ENCODE results near the gene NDUFB11. TPM values are rescaled to one million over a fixed set of nuclear protein-coding genes. Genes with fewer than 3 reads are reported as not detected.

The NDUFB11 gene
- total RNA-seq, 1 experiment from 2014 or later, result 78.9 TPM

- DNase-seq (ENCODE audit: low read depth, low spot score), result no peak
- H3K4me3 ChIP-seq (replicated peaks in 1 of 2; ENCODE audit: low read depth in 1 of 2, low read length in 2 of 2), result no peak overlapping the region
- peaks cover 78% of the 10 kb centered on the region for H3K79me2 ChIP-seq (ENCODE audit: insufficient read depth, low read length)
- no peaks in the 10 kb centered on the region for H3K9me3 ChIP-seq (ENCODE audit: control insufficient read depth in 1 of 2, insufficient read depth in 1 of 2, low read depth in 1 of 2, low read length in 2 of 2)
- no peak overlapping the region for H3K4me2 ChIP-seq (ENCODE audit: low read length)
- H3K9me2 ChIP-seq (ENCODE audit: insufficient read depth), result no peaks in the 10 kb centered on the region
- H3K4me1 ChIP-seq (ENCODE audit: control insufficient read depth in 1 of 2, insufficient read depth in 2 of 2, low read length in 2 of 2), result no peaks in the 10 kb centered on the region
- no peaks in the 10 kb centered on the region for H3K27me3 ChIP-seq (ENCODE audit: insufficient read depth, low read length)
- no peak overlapping the region for H3K27ac ChIP-seq (ENCODE audit: low read depth, low read length)
- no peaks in the 10 kb centered on the region for H4K20me1 ChIP-seq (ENCODE audit: insufficient read depth)
- intact Hi-C loops (cut with micrococcal nuclease), result no loop called here
- CTCF ChIA-PET, result no interaction called here
- ATAC-seq, result no peak
- H2AFZ ChIP-seq (ENCODE audit: low read depth, low read length, poor library complexity, severe bottlenecking), result no peak overlapping the region
- no TSS peak for BruUV-seq (replicated peaks)
- H3K9ac ChIP-seq (ENCODE audit: low read length), result no peak overlapping the region
- H3K36me3 ChIP-seq (ENCODE audit: control insufficient read depth in 1 of 2, insufficient read depth in 2 of 2, low read length in 2 of 2), result no peaks in the 10 kb centered on the region
- POLR2A ChIA-PET, result no interaction called here
- RAD21 ChIA-PET (ENCODE audit: low non-redundant PET in 1 of 2, low total read pairs in 2 of 2, uncharacterized antibody in 2 of 2, unreplicated experiment in 2 of 2), result no interaction called here
- TF ChIP-seq EZH2phosphoT487 (IDR thresholded peaks at IDR 0.05; ENCODE audit: borderline replicate concordance), result no peak
- TF ChIP-seq, protein P1, sequence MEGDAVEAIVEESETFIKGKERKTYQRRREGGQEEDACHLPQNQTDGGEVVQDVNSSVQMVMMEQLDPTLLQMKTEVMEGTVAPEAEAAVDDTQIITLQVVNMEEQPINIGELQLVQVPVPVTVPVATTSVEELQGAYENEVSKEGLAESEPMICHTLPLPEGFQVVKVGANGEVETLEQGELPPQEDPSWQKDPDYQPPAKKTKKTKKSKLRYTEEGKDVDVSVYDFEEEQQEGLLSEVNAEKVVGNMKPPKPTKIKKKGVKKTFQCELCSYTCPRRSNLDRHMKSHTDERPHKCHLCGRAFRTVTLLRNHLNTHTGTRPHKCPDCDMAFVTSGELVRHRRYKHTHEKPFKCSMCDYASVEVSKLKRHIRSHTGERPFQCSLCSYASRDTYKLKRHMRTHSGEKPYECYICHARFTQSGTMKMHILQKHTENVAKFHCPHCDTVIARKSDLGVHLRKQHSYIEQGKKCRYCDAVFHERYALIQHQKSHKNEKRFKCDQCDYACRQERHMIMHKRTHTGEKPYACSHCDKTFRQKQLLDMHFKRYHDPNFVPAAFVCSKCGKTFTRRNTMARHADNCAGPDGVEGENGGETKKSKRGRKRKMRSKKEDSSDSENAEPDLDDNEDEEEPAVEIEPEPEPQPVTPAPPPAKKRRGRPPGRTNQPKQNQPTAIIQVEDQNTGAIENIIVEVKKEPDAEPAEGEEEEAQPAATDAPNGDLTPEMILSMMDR (IDR thresholded peaks at IDR 0.05 in 2 of 3, conservative IDR thresholded peaks at IDR 0.05 in 1 of 3; ENCODE audit: borderline replicate concordance in 1 of 3, insufficient read depth in 1 of 3, low read depth in 2 of 3, low read length in 2 of 3), result no peak
- no peak for TF ChIP-seq ZFX (IDR thresholded peaks at IDR 0.05)
- TF ChIP-seq CEBPB (IDR thresholded peaks at IDR 0.05; ENCODE audit: low read depth), result no peak
- TF ChIP-seq CBX3 (IDR thresholded peaks at IDR 0.05; ENCODE audit: low read depth), result no peak
Observed at GRCh38 chrX:47162927-47163583, 18.6 kb upstream of the NDUFB11 start.

DNA sequence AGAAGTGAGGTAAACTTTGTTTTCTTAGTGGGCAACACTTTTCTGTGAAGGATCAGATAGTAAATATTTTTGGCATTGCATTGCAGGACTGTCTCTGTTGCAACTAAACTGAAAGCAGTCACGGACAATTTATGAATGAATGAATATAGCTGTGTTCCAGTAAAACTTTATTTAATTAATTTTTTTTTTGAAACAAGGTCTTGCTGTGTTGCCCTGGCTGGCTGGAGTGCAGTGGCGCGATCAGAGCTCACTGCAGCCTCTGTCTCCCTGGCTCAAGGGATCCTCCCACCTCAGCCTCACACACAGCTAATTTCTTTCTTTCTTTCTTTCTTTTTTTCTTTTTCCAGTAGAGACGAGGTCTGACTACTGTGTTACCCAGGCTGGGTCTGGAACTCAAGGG lies 16.3 kb upstream of the NDUFB11 start:
- no peak overlapping the region for H3K27ac ChIP-seq (ENCODE audit: low read depth, low read length)
- POLR2A ChIA-PET, result no interaction called here
- H3K4me2 ChIP-seq (ENCODE audit: low read length), result no peak overlapping the region

More for the DNA sequence above, 16.3 kb upstream of the NDUFB11 start:
- ATAC-seq (no peak), DNase-seq (ENCODE audit: low read depth, low spot score) (no peak)
- H2AFZ ChIP-seq (ENCODE audit: low read depth, low read length, poor library complexity, severe bottlenecking), result no peak overlapping the region
- no peak overlapping the region for H3K4me3 ChIP-seq (replicated peaks in 1 of 2; ENCODE audit: low read depth in 1 of 2, low read length in 2 of 2)
- peaks cover 87% of the 10 kb centered on the region for H3K79me2 ChIP-seq (ENCODE audit: insufficient read depth, low read length)
- H3K4me1 ChIP-seq (ENCODE audit: control insufficient read depth in 1 of 2, insufficient read depth in 2 of 2, low read length in 2 of 2), result no peaks in the 10 kb centered on the region
- H3K27me3 ChIP-seq (ENCODE audit: insufficient read depth, low read length), result no peaks in the 10 kb centered on the region
- CTCF ChIA-PET, result no interaction called here
- RAD21 ChIA-PET (ENCODE audit: low non-redundant PET in 1 of 2, low total read pairs in 2 of 2, uncharacterized antibody in 2 of 2, unreplicated experiment in 2 of 2), result no interaction called here
- TF ChIP-seq, protein P2, sequence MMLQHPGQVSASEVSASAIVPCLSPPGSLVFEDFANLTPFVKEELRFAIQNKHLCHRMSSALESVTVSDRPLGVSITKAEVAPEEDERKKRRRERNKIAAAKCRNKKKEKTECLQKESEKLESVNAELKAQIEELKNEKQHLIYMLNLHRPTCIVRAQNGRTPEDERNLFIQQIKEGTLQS (IDR thresholded peaks at IDR 0.05), result no peak
- TF ChIP-seq JUND (IDR thresholded peaks at IDR 0.05), result no peak
- no peak for TF ChIP-seq EGR1 (IDR thresholded peaks at IDR 0.05; ENCODE audit: low read depth)
- no peak for TF ChIP-seq ZFX (IDR thresholded peaks at IDR 0.05)
- no peak for TF ChIP-seq CBX3 (IDR thresholded peaks at IDR 0.05; ENCODE audit: low read depth)
- TF ChIP-seq ZNF274 (IDR thresholded peaks at IDR 0.05; ENCODE audit: low read depth, low read length), result no peak
- no peaks in the 10 kb centered on the region for H3K9me2 ChIP-seq (ENCODE audit: insufficient read depth)
- BruUV-seq (replicated peaks), result no TSS peak
- H4K20me1 ChIP-seq (ENCODE audit: insufficient read depth), result no peaks in the 10 kb centered on the region
- no peak overlapping the region for H3K9ac ChIP-seq (ENCODE audit: low read length)
- no peaks in the 10 kb centered on the region for H3K9me3 ChIP-seq (ENCODE audit: control insufficient read depth in 1 of 2, insufficient read depth in 1 of 2, low read depth in 1 of 2, low read length in 2 of 2)
- H3K36me3 ChIP-seq (ENCODE audit: control insufficient read depth in 1 of 2, insufficient read depth in 2 of 2, low read length in 2 of 2), result peaks cover 0 to 4% of the 10 kb centered on the region in 2 experiments; a peak in 1 of 4 replicates
- intact Hi-C loops (cut with micrococcal nuclease), result no loop called here
